Ishikawa (cell line): Measurements from ENCODE around the gene SYT1.

Experiments used
- CEBPB ChIP-seq: IDR thresholded peaks from 2 replicates; pipeline ENCODE4 v1.6.1; 2012
- CREB1 ChIP-seq: IDR thresholded peaks from 2 replicates; pipeline ENCODE4 v1.6.1; 2012; ENCODE audit warnings: low read depth
- EGR1 ChIP-seq: IDR thresholded peaks from 2 replicates; pipeline ENCODE4 v1.6.1; 2012
- EP300 ChIP-seq: IDR thresholded peaks from 2 replicates; pipeline ENCODE4 v1.6.1; 2012; ENCODE audit warnings: borderline replicate concordance
- FOXM1 ChIP-seq: IDR thresholded peaks from 2 replicates; pipeline ENCODE4 v1.6.1; 2012; ENCODE audit warnings: low read depth, borderline replicate concordance
- NFIC ChIP-seq: IDR thresholded peaks from 2 replicates; pipeline ENCODE4 v1.6.1; 2012
- RAD21 ChIP-seq: IDR thresholded peaks from 2 replicates; pipeline ENCODE4 v1.6.1; 2012; ENCODE audit warnings: low read depth
- TAF1 ChIP-seq: IDR thresholded peaks from 2 replicates; pipeline ENCODE4 v1.6.1; 2012; ENCODE audit warnings: low read depth, mild to moderate bottlenecking
- TCF12 ChIP-seq: IDR thresholded peaks from 2 replicates; pipeline ENCODE4 v1.6.1; 2012; ENCODE audit warnings: low read depth
- TEAD4 ChIP-seq: IDR thresholded peaks from 2 replicates; pipeline ENCODE4 v1.6.1; 2012
- YY1 ChIP-seq: IDR thresholded peaks from 2 replicates; pipeline ENCODE4 v1.6.1; 2012; ENCODE audit warnings: low read depth
- ZBTB7A ChIP-seq: IDR thresholded peaks from 2 replicates; pipeline ENCODE4 v1.6.1; 2012; ENCODE audit warnings: low read depth
- TF ChIP-seq, protein P1 (sequence below): IDR thresholded peaks from 2 replicates; pipeline ENCODE4 v1.6.1; 2012; ENCODE audit warnings: low read depth, mild to moderate bottlenecking
- TF ChIP-seq, protein P2 (sequence below): IDR thresholded peaks from 2 replicates; pipeline ENCODE4 v1.6.1; 2012
- TF ChIP-seq, protein P3 (sequence below): IDR thresholded peaks from 2 replicates; pipeline ENCODE4 v1.6.1; 2012

SYT1 gene

DNA sequence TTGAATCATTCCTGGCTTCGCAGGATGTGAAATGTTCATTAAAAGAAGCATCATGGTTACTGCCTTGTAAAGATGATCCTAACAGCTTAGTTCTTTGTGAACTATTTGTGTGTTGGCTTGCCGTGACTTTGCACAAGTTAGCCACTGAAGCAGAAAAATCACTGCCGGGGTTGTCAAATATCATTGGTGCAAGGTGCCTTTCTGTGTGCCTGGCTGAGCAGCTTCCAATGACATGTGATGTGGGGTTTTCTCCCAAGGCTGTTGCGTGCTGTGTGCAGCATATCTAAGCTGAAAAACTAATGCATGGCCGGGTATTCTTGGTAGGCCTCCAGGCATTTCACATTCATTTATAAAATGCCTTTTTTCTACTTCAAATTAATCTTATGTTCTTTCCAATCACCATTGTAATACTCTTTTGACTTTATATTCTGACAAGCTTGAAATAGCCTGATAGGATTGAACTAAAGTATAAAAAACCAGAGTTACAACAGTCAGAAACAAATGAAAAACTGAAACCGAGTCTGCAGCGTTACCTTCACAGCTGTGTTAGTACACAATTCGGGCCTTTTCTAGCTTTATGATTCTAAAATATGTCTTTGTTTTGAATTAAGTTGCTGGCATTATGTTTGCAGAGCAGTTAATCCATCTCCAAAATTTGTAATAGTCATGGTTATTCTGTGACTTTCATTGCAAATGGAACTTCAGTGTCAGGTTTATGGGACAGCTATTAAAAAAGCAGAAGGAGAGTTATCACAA lies 222.1 kb downstream of the SYT1 start:
- TF ChIP-seq TAF1: no peak
- TF ChIP-seq, protein P1, sequence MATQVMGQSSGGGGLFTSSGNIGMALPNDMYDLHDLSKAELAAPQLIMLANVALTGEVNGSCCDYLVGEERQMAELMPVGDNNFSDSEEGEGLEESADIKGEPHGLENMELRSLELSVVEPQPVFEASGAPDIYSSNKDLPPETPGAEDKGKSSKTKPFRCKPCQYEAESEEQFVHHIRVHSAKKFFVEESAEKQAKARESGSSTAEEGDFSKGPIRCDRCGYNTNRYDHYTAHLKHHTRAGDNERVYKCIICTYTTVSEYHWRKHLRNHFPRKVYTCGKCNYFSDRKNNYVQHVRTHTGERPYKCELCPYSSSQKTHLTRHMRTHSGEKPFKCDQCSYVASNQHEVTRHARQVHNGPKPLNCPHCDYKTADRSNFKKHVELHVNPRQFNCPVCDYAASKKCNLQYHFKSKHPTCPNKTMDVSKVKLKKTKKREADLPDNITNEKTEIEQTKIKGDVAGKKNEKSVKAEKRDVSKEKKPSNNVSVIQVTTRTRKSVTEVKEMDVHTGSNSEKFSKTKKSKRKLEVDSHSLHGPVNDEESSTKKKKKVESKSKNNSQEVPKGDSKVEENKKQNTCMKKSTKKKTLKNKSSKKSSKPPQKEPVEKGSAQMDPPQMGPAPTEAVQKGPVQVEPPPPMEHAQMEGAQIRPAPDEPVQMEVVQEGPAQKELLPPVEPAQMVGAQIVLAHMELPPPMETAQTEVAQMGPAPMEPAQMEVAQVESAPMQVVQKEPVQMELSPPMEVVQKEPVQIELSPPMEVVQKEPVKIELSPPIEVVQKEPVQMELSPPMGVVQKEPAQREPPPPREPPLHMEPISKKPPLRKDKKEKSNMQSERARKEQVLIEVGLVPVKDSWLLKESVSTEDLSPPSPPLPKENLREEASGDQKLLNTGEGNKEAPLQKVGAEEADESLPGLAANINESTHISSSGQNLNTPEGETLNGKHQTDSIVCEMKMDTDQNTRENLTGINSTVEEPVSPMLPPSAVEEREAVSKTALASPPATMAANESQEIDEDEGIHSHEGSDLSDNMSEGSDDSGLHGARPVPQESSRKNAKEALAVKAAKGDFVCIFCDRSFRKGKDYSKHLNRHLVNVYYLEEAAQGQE: no peak
- TF ChIP-seq, protein P2, sequence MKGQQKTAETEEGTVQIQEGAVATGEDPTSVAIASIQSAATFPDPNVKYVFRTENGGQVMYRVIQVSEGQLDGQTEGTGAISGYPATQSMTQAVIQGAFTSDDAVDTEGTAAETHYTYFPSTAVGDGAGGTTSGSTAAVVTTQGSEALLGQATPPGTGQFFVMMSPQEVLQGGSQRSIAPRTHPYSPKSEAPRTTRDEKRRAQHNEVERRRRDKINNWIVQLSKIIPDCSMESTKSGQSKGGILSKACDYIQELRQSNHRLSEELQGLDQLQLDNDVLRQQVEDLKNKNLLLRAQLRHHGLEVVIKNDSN: no peak
- TF ChIP-seq, protein P3, sequence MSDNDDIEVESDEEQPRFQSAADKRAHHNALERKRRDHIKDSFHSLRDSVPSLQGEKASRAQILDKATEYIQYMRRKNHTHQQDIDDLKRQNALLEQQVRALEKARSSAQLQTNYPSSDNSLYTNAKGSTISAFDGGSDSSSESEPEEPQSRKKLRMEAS: no peak
- no peak for TF ChIP-seq EGR1
- no peak for TF ChIP-seq FOXM1

DNA sequence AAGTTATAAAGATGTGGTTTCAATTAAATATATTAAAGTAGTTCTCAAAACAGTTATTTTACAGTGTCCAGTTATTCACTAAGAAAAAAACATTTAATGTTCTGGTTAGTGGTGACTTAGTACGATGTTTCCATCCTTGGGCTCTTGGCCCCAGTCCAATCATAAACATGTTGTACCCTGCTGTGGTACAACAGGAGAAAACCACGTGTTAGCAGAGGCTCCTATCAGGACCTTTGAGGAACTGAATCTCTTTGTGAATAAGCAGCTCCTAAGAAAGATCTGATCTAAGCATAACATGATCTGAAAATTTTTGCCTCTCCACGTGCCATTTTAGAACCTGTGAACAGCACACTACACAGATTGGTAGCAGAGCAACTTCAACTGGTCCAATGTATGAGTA lies 234.0 kb downstream of the SYT1 start:
- TF ChIP-seq, protein P1: no peak
- TF ChIP-seq TAF1 (no peak), RAD21 (no peak), YY1 (no peak), FOXM1 (no peak), EGR1 (no peak), CREB1 (no peak)
- TF ChIP-seq, protein P2: no peak

DNA sequence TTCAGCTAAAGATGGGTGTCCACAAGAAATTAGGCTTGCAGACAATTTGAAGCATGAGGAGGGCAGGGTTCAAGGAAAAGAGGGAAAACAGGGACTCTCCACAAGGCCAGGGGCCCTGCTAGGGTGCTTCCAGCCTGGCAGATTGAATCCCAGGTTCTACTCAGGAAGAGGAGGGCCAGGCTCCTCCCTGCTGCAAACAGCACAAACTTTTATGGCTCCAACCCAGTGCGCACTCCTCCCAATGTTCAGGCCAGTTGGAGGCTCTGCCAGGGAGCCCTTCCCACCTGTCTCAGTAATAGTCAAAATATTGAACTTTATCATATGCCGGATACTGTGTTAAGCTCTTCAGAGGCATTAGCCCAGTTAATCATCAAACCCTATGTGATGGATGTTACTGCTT lies 244.4 kb downstream of the SYT1 start:
- TF ChIP-seq FOXM1 (no peak), CEBPB (no peak), CREB1 (no peak), TEAD4 (no peak), YY1 (no peak)
- TF ChIP-seq, protein P2: no peak

DNA sequence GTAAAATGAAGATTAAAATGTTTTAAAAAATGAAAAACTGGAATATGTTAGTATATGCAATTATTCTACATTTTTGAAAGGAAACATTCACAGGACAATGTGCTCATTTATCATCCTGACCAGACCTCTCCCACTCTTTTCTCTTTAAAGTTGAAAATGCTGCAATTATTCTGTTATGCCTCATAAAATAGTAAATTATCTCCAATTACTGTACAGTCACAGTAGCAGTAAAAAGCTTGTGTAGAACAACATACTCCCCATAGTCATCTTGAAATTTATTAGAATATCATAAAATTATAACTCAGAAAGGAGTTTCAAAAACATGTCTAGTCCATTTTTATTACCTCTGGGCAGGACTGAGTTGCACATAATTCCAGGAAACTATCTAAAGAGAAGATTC lies 250.3 kb downstream of the SYT1 start:
- TF ChIP-seq TEAD4 (no peak), RAD21 (no peak), CEBPB (no peak), FOXM1 (no peak), ZBTB7A (no peak)
- TF ChIP-seq, protein P3: no peak

DNA sequence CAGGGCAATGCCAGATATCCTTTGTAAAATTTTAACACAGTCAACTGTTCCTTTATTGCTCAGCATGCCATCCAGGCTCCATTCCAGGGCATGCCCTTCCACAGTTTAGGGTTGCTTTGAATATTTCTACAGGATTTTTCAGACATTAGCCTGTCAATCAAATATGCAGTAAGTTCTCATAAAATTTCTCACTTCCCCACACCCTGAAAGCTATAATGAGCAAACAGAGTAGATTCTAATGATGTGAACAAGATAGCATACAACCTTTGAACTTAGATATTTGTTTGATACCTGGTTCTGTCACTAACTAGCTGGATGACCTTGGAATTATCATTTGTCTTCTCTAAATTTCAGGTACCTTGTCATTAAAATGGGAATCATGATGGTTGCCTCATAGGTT lies 251.2 kb downstream of the SYT1 start:
- TF ChIP-seq TEAD4 (no peak), ZBTB7A (no peak), NFIC (no peak), EP300 (no peak), EGR1 (no peak), RAD21 (no peak), CEBPB (no peak), TCF12 (no peak), CREB1 (no peak), YY1 (no peak), FOXM1 (no peak), TAF1 (no peak)
- TF ChIP-seq, protein P1: no peak
- TF ChIP-seq, protein P3: no peak
- TF ChIP-seq, protein P2: no peak
